Skeletal muscle tissue (tissue), 4 donors: ENCODE measurements around the gene MBD3L1. TPM values are rescaled to one million over a fixed set of nuclear protein-coding genes. Genes with fewer than 3 reads are reported as not detected.

Source experiments
- H3K27ac ChIP-seq: one replicate; pipeline ENCODE4 v1.7.0; 2013; ENCODE audit warnings: mild to moderate bottlenecking, low read depth, low read length, inconsistent platforms
- H3K27me3 ChIP-seq, 3 donors: one replicate each; pipeline ENCODE4 v1.7.0; 2013; ENCODE audit warnings: low read length in 3 of 3; ENCODE audit not compliant: control insufficient read depth in 3 of 3, insufficient read depth in 3 of 3
- H3K36me3 ChIP-seq, 3 donors: one replicate each; pipeline ENCODE4 v1.7.0; 2013; ENCODE audit warnings: low read length in 3 of 3; ENCODE audit not compliant: control insufficient read depth in 3 of 3, insufficient read depth in 3 of 3
- H3K4me1 ChIP-seq, 3 donors: one replicate each; pipeline ENCODE4 v1.7.0; 2013; ENCODE audit warnings: low read length in 3 of 3, mild to moderate bottlenecking in 3 of 3; ENCODE audit not compliant: control insufficient read depth in 3 of 3, insufficient read depth in 3 of 3
- H3K4me3 ChIP-seq, 3 donors: one replicate each; pipeline ENCODE4 v1.7.0; 2013; ENCODE audit warnings: low read length in 3 of 3
- H3K9ac ChIP-seq, 3 donors: one replicate each; pipeline ENCODE4 v1.7.0; 2013; ENCODE audit warnings: low read length in 3 of 3, mild to moderate bottlenecking in 3 of 3, moderate library complexity in 2 of 3, low read depth in 1 of 3
- H3K9me3 ChIP-seq, 3 donors: one replicate each; pipeline ENCODE4 v1.7.0; 2013; ENCODE audit warnings: low read length in 3 of 3; ENCODE audit not compliant: control insufficient read depth in 3 of 3
- total RNA-seq: library from RNA; depleted of rRNA; stranded (reverse); fragments of >200 nt; gene quantifications from one replicate; pipeline ENCODE4 v1.2.3, GENCODE V29; 2014
- donor health status: Osteomylitis.

Gene MBD3L1
- total RNA-seq, 1 donor from 2014 or later, result not detected

DNA sequence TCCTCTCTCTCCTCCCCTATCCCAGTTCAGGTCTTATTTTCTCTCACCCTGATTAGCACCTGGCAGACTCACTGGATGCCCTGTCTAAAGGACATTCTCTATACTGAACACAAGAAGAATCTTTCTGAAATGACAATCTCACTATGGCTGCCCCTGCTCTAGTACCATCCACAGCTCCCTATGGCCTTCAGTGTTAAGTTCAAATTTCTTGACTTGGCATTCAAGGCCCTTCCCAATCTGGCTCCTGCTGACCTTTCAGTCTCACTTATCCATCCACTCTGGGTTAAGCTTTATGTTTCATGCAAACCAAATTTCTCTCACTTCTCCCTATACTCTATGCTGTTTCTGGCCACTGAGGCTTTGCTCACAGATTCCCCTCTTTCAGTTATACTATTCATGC lies 34.2 kb downstream of the MBD3L1 start:
- Histone ChIP-seq H3K9ac (no peak overlapping the region), H3K9me3 (peaks cover 0 to 4% (median 0%) of the 10 kb centered on the region in 3 donors), H3K36me3 (no peaks in the 10 kb centered on the region), H3K4me3 (no peak overlapping the region), H3K27ac (no peak overlapping the region), H3K4me1 (no peaks in the 10 kb centered on the region), H3K27me3 (no peaks in the 10 kb centered on the region)

DNA sequence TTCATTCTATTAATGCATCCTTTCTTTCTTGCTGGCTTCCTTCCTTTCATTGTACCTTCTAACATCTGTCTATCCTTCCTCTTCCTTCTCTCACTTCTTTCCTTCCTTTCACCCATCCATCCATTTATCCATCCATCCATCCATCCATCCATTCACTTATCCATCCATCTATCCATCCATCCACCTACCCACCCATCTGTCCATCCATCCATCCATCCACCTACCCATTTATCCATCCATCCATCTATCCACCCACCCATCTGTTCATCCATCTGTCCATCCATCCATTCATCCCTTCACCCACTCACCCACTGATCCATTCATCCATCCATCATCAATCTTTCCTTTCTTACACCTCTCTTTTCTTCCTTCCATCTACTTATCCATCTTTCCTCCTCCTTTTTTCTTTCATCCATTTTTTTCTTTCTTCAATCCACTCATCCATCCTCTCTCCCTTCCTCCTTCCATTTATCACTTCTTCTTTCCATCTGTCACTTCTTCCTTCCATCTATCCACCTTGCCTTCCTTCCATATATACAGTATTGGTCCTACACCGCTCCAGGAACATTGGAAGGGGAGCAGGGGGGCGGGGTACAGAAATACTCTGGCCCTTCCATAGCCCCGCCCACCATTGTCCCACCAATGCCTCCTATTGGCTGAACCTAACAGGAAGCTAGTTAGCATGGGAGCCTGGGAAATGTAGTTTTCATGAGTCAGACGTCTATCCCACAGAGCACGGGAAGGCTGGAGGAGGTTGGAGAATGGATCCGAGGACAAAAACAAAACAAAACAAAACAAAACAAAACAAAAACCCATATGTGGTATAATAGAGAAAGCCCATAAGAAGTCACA lies 45.9 kb downstream of the MBD3L1 start:
- H3K36me3 ChIP-seq, result no peaks in the 10 kb centered on the region
- H3K9me3 ChIP-seq, result peaks cover 3 to 5% (median 5%) of the 10 kb centered on the region in 3 donors
- no peak overlapping the region for H3K4me3 ChIP-seq
- H3K27me3 ChIP-seq, result no peaks in the 10 kb centered on the region
- no peak overlapping the region for H3K9ac ChIP-seq
- no peaks in the 10 kb centered on the region for H3K4me1 ChIP-seq
- H3K27ac ChIP-seq, result no peak overlapping the region

DNA sequence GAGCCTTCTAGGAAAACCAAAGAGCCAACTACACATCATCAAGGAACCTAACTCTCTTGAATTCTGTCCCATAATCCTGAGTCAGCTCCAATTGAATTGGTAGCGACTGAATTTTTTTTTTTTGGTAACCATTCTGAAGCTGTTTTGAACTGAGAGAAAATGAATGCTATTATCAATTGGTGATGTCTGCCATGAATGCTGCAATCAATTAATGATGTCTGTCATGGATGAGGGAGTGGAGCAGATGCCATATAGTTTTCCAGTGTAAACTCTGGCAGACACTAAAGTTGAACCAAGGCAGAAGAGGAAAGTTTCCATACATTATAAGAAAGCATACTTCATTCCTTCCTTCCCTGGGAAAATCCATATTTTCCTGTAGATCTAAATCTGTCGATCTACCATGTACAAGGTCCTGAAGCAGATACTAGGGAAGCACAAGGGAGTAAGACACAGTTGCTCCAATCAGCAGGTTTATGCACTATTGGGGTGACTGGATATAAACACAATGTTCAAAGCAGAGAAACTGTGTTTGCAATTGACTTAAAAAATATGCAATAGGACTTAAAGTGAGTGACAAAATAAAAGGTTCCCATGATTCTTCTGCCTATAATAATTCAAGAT lies 48.8 kb downstream of the MBD3L1 start:
- no peaks in the 10 kb centered on the region for H3K27me3 ChIP-seq
- no peak overlapping the region for H3K9ac ChIP-seq
- no peak overlapping the region for H3K27ac ChIP-seq
- H3K4me3 ChIP-seq, result no peak overlapping the region
- no peaks in the 10 kb centered on the region for H3K4me1 ChIP-seq
- peaks cover 3 to 8% (median 7%) of the 10 kb centered on the region in 3 donors for H3K9me3 ChIP-seq
- H3K36me3 ChIP-seq, result no peaks in the 10 kb centered on the region

DNA sequence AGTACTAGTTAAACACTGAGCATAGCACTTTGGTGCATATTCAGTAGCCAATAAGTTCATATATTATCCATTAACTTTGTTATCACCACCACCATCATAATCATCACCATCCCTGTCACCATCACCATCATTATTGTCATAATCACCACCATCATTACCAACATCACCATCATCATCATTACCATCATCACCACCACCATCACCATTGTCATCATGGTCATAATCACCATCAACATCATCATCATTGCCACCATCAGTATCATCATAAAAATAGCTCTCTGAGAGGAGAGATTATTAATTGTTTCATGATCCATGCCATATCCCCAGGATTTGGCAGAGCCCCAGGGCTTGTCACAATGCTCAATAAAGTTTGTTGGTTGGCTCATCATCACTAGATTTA lies 49.3 kb downstream of the MBD3L1 start:
- H3K9me3 ChIP-seq, result peaks cover 3 to 9% (median 8%) of the 10 kb centered on the region in 3 donors
- H3K27me3 ChIP-seq, result no peaks in the 10 kb centered on the region
- no peaks in the 10 kb centered on the region for H3K36me3 ChIP-seq
- H3K4me1 ChIP-seq, result no peaks in the 10 kb centered on the region
- H3K27ac ChIP-seq, result no peak overlapping the region
- no peak overlapping the region for H3K9ac ChIP-seq
- H3K4me3 ChIP-seq, result no peak overlapping the region

DNA sequence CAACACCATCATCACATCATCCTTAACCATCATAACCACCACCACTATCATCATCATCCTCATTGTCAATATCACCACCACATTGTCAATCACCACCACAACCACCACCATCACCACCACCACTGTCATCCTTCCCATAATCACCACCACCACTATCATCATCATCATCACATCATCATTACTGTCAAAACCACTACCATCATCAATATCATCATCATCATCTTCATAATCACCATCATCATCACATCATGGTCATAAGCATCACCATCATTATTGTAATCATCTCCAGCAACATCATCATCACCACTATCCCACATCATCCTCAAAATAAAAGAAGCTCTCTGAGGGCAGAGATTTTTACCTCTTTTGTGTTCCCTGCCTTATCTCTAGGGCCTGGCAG lies 52.2 kb downstream of the MBD3L1 start:
- no peaks in the 10 kb centered on the region for H3K36me3 ChIP-seq
- peaks cover 2 to 18% (median 14%) of the 10 kb centered on the region in 3 donors for H3K9me3 ChIP-seq
- H3K9ac ChIP-seq, result no peak overlapping the region
- H3K27me3 ChIP-seq, result no peaks in the 10 kb centered on the region
- no peak overlapping the region for H3K27ac ChIP-seq
- no peaks in the 10 kb centered on the region for H3K4me1 ChIP-seq
- H3K4me3 ChIP-seq, result no peak overlapping the region

DNA sequence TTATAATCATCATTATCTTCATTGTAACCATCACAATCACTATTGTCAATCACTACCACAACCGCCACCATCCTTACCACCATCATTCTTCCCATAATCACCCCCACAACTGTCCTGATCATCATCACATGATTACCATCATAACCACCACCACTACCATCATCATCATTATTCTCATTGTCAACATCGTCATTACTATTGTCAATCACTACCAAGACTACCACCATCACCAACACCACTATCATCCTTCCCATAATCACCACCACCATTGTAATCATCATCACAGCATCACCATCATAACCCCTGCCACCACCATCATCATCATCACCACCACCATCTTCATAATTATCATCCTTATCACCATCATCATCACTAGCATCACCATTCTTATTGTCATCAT lies 55.2 kb downstream of the MBD3L1 start:
- Histone ChIP-seq H3K36me3 (no peaks in the 10 kb centered on the region), H3K27ac (no peak overlapping the region), H3K4me3 (no peak overlapping the region), H3K4me1 (no peaks in the 10 kb centered on the region), H3K9ac (no peak overlapping the region), H3K27me3 (no peaks in the 10 kb centered on the region), H3K9me3 (peaks cover 0 to 13% (median 10%) of the 10 kb centered on the region in 3 donors)

DNA sequence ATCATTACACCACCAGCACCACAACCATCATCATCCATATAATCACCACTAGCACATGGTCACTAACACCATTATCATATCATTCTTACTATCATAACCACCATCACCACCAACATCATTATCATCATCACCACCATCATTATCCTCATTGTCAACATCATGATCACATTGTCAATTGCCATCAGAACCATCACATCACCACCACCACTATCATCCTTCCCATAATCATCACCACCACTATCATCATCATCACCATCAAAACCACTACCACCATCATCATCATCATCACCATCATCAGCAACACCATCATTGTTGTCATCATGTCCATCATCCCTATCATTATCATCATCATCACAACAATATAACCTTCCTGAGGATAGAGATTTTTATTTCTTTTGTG lies 58.1 kb downstream of the MBD3L1 start:
- Histone ChIP-seq H3K9ac (no peak overlapping the region), H3K4me3 (no peak overlapping the region), H3K27me3 (no peaks in the 10 kb centered on the region), H3K4me1 (no peaks in the 10 kb centered on the region), H3K9me3 (peaks cover 0 to 11% (median 10%) of the 10 kb centered on the region in 3 donors), H3K27ac (no peak overlapping the region), H3K36me3 (no peaks in the 10 kb centered on the region)

Other genes with a start within 250 kb of the MBD3L1 start
- gene ADAMTS10, start 221.7 kb upstream of the MBD3L1 start, total RNA-seq, result 18.8 TPM
- not detected for gene NFILZ, start 201.7 kb upstream of the MBD3L1 start, total RNA-seq
- not detected for gene ACTL9, start 133.6 kb upstream of the MBD3L1 start, total RNA-seq
- not detected for gene OR2Z1, start 110.7 kb upstream of the MBD3L1 start, total RNA-seq
- 20.4 TPM for gene ZNF558, start 73 bp upstream of the MBD3L1 start, total RNA-seq
- gene MUC16, start 178.0 kb downstream of the MBD3L1 start, total RNA-seq, result not detected